M059J (cell line): ENCODE data around the gene DIDO1. TPM values are rescaled to one million over a fixed set of nuclear protein-coding genes. Genes with fewer than 3 reads are reported as not detected.
"Not testable (repeated sequence)": the region's sequence is repeated elsewhere in the genome, so short reads cannot be mapped to it uniquely, and the experiment has no call there.

Source experiments
- DNase-seq: peaks from one replicate; pipeline ENCODE4 v3.0.0-alpha.2; 2012; ENCODE audit warnings: low read depth
- total RNA-seq: library from RNA; depleted of rRNA; stranded (reverse); fragments of >200 nt; shearing (Covaris generic); gene quantifications from 2 replicates; pipeline ENCODE4 v1.2.3, GENCODE V29; 2014

The DIDO1 gene
- total RNA-seq, 1 experiment from 2014 or later: 42.6 TPM

DNA sequence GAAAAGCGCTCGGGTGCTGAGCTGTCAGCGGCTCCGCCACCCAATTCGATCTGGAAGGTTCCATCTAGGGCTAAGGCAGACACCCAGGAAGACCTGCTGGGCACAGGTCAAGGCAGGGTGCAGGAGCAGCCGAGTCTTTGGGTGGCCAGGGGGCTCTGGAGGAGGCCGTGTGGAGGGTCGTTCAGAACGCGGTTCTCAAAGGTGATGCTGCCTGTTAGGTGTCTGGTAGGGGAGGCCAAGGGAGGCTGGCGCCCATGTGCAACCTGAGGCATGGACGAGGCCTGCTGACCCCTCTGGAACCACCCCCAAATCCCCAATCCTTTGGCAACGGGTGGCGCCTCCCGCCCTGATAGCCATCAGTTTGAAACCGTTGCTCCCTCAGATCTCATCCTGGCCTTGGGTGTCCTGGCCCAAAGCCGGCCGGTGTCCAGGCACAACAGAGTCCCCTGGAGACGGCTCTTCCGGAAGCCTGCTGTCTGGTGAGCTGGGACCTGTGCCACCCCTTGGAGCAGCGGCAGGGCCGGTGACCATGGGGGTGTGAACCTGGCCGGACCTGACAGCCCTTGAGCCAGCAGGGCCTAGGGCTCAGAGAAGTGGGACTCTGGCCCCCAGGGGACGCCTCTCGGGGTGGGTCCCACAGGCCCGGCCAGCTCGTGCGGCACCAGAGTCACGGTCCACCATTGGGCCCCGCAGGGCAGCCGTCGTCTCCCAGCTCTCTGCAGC, 36.7 kb upstream of the DIDO1 start:
- DNase-seq: no peak

DNA sequence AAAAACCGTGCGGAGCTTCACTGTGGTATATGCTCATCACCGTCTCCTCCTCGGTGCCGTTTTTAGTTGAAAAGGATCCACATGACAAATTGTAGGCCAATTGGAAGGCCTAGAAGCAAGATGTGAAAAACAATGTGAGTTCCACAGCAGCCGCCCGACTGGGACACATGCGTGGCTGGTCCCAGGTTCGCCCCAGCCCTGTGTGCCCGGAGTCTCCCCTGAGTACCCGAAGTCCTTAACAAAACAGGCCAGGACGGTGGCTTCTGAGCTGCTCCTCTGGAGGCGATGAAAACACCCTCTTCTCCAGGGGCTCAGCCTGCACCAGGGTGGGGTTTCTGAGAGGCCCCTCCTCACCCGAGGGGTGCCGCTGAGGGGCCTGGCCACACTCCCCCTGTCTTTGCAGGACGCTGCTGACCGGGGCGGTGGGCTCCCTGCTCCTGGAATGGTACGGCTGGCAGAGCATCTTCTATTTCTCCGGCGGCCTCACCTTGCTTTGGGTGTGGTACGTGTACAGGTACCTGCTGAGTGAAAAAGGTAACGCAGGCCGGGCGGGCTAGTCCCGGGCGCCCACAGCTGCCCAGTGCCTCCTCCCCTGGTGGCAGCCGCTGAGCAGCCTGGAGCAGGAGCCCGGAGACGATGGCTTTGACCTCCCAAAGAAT, 36.0 kb upstream of the DIDO1 start:
- no peak for DNase-seq

DNA sequence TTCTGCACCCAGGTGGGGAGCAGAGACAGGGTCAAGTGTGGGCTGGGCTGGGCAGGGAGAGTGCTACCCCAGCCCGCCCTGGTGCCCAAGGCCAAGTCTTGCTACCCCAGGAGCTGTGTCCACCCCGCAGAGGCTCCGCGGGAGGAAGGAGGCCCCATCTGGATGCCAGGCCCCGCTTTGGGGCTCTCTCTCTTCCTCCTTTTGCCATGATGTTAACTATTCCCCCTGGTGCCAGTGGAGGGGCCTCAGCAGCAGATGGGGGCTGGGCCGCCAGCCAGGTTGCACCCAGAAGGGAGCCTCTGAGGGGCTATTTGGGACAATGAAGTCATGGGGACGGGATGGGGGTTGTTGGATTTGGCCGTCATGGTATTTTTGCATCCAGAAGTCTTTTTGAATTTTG, 35.5 kb upstream of the DIDO1 start:
- no peak for DNase-seq

DNA sequence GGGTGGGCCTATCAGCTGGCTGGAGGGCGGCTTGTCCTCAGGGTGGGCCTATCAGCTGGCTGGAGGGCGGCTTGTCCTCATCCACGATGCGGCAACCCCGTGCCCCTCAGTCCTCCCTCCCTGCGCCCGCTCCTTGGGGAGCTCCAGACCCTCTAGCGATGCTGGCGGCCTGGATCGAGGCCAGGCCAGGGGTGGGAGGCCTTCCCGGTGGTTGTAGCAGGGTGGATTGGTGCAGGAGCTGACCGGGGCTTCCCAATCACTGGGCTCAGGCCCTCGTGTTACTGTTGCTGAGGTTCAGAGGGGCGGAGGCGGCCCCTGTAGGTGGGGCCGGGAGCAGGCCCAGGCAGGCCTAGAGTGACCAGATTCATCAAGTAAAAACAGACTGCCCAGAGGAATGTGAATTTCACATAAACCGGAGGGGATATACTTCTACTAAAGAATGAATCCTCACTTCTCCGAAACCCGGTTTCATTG, 35.0 kb upstream of the DIDO1 start:
- DNase-seq: no peak

DNA sequence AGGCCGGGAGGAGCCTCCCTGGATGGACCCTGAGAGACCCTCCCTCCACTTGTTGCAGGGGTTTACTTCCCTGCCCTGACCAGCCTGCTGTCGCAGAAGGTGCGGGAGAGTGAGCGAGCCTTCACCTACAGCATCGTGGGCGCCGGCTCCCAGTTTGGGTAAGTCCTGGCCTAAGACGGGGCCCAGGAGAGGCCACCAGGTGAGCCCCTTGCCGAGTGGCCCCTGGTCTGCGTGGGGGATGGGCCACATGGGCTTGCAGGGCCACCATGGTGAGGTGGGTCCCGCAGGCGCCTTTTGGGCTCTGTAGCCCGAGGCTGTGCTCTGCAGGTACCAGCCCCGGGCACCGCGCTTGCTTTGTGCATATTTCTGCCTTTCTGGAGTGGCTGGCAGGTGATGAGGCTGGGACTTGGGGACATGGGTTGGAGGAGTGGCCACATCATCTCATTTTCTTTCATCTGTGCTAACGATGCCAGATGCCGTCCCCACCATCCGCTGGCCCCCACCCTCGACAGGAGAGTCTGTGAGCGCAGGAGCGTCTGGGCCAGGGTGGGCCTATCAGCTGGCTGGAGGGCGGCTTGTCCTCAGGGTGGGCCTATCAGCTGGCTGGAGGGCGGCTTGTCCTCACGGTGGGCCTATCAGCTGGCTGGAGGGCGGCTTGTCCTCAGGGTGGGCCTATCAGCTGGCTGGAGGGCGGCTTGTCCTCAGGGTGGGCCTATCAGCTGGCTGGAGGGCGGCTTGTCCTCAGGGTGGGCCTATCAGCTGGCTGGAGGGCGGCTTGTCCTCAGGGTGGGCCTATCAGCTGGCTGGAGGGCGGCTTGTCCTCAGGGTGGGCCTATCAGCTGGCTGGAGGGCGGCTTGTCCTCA, 34.4 kb upstream of the DIDO1 start:
- DNase-seq: not testable (repeated sequence)

DNA sequence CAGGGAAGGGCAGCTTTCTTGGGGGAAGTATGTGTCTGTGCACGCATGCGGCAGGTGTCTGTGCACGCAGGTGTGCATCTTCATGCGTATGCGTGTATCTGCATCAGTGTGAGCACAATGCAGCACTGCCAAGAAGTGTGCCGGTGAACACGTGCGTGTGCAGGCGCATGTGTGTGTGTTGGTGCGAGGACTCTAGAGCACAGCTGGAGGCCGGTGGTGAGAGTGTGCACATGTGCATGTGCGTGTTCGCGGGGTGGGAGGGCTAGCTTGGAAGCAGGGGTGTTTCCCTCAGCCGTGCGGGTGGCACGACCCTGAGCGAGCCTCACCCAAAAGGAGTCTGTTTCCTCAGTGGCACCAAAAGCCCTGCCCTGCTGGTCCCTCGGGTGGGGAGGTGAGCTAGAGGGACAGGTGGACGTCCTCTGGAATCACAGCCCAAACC, 33.7 kb upstream of the DIDO1 start:
- DNase-seq: no peak

DNA sequence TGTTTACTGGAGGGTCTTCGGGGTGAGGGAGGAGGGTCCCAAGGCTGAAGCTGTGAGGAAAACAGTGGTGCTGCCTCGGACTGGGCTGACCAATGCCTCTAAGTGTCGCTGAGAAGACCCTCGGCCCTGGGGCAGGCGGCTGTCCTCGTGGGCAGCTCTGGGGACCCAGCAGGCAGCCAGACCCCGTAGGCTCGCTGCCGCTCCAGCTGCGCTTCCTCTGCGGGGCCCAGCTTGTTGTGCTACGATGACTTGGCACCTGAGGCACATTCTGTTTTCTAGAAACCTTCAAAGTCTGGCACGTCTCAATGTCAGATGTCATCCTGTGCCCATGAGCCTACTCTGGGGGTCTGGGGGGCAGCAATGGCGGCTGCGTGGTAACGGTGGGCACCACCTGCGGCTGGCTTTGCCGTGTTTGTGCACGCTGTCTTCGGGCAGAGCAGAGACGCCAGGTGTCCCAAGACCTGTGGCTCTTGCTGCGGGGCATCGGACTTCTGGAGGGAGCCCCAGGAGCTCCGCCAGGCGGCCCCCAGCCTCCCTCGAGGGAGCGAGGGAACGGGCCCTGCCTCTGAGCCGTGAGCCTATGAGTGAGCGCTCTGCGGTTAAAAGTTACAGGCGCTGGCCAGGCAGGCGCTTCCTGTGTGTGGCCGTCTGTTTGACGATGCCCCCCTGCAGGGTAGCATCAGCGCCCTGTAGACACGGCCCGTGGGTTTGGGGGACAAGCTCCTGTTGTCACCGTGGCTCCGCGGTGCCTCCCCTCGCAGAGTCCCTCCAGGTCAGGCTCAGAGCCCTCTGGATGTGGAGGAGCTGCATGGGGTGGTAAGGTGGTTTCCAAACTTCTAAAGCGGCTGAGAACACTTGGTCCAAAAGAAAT, 33.0 kb upstream of the DIDO1 start:
- no peak for DNase-seq

DNA sequence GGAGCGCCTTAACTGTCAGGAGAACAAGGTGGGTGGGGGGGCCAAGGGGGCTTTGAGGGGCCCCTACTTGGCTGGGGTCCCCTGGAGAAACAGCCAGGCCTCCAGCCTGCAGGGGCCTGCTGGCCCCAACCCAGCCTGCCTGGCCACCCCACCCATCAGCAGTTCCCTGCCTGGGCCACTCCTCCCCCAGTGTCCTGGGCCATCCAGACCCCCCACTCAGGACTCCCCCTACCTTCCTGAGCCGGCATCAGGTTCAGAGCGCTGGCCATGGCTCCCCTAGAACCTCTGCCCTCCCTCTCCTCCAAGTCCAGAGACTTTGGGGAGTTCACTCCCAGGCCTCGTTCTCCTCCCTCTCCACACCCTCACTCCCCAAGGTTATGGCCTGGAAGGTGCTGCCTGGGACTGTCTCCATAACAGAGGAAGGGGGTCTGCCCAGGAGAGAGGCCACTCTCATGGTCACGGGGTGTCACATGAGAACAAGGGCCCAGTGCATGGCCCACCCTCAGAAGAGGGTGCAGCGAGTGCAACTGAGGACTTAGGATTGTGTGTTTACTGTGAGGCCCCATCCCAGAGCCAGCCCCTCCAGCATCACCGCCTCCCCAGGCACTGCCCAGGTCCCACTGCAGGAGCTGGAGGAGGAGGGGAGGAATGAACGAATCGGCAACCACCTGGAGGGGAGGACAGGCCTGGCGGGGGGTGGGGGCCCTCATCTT, 32.2 kb upstream of the DIDO1 start:
- no peak for DNase-seq

DNA sequence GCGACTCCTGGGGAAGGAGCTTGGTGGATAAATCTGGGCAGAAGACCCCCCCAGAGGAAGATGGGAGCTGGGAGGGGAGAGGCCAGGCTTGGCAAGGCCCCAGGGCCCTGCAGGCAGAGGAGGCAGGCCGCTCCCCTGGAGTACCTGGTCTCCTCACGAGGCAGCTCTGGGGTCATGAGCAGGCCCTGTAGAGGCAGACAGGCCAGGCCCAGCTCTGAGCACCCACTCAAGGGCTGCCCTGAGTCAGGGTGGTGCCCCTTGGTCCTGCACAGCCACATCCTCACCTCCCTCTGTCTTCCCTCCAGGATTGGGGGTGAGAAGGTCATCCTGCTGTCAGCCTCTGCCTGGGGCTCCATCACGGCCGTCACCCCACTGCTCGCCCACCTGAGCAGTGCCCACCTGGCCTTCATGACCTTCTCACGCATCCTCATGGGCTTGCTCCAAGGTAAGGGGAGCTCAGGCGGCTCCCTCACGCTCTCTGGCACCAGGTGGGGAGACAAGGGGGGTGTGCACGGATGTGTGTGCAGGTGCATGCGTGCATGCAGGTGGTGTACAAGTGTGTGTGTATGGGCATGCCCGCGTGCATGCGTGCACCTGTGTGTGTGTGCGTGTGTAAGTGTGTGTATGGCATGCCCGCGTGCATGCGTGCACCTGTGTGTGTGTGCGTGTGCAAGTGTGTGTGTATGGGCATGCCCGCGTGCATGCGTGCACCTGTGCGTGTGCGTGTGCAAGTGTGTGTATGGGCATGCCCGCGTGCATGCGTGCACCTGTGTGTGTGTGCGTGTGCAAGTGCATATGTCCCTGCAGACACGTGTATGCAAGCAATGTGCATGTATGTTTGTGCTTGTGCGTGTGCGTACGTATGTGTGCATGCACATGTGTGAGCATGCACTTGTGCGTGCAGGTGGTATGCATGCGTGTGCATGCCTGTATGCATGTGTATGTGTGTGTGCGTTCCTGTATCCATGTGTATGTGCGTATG, 31.1 kb upstream of the DIDO1 start:
- no peak for DNase-seq

DNA sequence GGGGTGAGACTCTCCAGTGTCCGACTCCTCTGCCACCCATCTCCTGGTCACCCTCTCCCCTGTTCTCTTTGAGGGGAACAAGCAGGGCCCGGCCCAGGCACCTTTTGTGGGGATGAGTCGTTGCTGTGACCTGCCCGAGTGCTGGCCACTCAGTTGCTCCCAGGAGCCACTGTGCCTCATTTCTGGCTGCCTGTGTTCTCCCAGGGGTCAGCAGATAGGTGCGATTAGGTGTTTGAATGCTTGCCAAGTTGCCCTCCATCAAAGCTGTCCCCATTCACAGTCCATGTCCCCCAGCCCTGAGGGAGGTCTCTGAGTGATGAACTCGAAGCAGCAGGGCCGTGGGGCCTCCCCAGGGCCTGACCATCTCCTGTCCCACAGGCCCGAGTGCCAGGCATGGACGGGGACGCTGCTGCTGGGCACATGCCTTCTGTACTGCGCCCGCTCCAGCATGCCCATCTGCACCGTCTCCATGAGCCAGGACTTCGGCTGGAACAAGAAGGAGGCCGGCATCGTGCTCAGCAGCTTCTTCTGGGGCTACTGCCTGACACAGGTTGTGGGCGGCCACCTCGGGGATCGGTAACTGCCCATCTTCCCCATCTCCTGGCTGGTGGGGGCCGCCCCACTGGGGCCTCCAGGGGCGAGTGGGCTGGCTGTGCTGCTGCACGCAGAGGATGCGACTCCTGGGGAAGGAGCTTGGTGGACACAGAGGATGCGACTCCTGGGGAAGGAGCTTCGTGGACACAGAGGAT, 30.3 kb upstream of the DIDO1 start:
- DNase-seq: no peak

DNA sequence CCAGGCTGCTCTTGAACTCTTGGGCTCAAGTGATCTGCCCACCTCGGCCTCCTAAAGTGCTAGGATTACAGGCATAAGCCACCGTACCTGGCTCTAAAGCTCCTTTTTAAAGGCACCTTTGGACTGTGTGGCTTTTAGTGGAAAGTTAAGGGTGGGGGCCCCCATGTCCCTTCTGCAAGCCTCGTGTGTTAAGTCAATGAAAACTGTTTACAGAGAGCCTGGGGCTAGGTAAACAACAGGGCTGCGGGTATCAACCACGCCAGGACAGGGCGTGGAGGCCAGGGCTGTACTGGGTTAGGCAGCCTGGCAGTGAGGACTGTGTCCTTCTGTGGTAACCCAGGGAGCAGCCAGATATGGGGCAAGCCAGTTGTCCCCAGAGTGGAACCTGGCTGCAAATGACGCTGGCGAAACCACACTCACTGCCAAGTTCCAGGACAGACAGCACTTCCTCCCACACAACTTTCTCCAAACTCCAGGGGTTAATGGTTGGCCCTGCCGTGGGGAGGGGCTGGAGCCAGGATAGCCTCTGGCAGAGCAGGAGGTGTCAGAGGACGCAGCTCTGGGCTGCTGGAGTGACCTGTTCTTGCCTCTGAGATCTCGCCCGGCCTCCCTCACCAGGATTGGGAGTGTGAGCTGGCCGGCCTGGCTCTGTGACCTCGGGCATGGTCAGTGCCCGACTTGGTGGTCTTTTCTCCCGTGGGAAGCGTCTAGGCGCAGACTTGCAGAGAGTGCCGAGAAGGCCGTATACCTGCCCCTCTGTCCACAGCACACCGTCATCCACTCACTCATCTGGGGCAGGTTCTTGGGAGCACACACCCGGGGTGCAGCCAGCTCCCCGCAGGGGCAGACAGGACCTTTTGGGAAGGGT, 29.4 kb upstream of the DIDO1 start:
- DNase-seq: no peak

DNA sequence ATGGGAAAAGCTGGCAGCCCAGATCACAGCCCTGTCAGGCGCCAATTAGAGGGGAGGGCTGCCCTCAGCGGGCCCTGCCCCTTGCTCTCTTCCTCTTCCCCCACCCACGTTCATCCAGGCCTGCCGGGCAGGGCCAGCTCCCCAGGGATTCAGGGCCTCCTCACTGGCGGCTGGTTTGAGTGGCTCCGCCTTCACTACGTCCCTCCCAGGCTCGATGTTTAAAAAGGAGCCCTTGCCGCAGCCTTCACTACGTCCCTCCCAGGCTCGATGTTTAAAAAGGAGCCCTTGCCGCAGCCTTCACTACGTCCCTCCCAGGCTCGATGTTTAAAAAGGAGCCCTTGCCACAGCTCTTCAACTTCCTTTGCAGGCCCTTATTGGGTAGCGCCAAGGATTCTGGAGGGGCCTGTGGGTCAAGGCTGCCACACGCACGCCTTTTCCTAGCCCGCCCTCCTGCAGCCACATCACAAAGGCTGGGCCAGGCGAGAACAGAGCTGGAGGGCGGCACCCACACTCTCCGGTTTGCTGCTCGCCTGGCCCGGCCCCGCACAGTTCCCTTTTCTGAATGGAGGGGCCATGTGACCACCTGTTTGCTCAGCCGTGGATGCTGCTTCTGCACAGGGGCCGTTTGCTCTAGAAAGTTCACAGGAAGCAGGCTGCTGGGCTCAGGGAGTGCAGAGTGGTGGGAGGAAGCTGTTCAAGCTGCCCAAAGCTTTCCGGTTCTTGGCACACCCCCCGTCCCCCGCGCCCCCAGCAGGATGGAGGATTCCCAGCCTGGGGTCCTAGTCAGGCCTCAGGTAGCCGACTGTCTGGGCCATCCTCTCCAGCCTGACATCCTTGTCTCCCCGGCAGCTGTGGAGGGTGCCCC, 27.8 kb upstream of the DIDO1 start:
- DNase-seq: no peak

DNA sequence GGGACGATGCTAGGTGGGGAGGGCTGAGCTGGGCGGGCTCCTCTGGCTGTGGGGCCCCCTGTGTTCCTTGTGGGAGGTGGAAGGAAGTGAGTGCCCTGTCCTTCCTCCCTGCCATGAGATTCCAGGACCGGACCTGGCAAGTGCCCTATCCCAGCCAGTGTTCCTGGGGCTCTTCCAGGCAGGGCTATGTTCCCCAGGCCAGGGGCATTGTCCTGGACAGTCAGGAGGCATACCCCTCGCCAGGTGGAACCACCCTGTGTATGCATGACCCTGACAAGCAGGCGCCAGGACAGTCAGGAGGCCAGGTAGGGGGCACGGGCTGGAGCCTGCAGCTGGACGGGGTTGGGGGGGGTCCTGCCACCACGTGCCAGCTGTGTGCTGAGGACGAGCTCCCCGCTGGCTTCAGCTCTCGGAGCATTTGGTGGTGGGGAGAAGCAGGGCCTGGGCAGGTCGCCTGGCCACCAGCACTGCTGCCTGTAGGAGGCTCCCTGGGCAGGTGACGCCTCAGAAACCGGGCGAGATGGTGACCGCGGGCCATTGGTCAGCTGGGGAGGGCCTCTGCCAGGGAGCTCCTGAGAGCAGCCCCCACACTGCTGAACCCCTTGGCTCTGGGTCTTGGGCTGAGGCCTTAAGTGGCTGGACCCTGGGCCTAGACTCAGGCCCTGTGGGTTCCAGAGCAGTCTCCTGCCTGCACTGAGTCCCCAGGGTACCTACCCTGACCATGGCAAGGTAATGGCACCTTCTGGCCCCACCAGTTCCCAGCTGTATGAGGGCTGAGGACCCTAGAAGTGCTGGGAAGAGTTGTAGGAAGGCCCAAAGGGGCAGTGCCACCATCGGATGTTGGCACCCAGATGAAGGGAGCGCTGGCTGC, 26.9 kb upstream of the DIDO1 start:
- no peak for DNase-seq

DNA sequence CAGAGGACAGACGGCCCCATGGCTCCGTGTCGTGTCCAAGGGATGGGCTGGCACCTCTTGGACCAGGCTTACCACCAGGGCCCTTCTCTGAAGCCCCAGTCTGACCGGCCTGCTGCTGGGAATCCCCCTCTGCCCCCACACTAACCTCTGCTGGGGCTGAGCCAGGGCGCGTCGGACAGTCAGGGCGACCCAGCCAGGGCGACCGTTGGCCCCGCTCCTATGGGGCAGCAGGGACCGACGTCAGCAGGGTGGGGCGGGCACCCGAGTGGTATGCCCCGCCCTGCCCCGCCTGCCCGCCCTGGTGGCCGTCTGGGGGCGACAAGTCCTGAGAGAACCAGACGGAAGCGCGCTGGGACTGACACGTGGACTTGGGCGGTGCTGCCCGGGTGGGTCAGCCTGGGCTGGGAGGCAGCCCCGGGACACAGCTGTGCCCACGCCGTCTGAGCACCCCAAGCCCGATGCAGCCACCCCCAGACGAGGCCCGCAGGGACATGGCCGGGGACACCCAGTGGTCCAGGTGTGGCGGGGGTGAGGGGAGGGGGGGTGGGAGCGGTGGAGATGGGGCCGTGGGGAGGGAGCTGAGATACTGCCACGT, 26.2 kb upstream of the DIDO1 start, which contains the start of gene SLC17A9:
Gene SLC17A9 (plus strand): TSS at position 337 of the 595 bp plus-strand sequence. CDS start 122 bp downstream, at position 459.
- DNase-seq: no peak

DNA sequence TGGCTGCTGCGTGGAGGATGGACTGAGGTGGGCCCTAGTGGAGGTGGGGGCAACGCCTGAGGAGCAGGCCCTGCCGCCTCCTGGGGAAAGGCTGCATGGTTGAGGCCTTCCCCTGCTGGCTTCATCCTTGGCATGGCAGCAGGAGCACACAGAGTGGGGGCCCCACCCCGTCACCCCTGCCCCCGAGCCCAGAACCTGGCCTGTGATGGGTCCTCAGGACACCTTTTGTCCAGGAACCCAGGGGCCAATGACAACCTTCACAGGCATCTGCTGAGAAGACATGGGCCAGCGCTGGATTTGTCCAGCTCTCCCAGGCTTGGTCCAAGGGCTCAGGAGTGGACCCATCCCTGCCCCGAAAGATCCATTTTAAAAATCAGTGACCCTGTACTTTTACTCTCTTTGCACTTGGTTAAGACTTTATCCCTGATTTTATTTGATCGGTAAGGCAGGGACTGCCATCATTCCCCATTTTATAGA, 25.6 kb upstream of the DIDO1 start:
- DNase-seq: no peak
